NCI-H2171 treated with DMSO at 0.1 percent for 48 hours (cell line): ENCODE measurements around the gene ECI2.
"Not testable (repeated sequence)": the region's sequence is repeated elsewhere in the genome, so short reads cannot be mapped to it uniquely, and the experiment has no call there.

Source experiments
- DNase-seq: peaks from one replicate; lab custom pipeline; 2025; lab: John Stamatoyannopoulos, UW

Gene ECI2

DNA sequence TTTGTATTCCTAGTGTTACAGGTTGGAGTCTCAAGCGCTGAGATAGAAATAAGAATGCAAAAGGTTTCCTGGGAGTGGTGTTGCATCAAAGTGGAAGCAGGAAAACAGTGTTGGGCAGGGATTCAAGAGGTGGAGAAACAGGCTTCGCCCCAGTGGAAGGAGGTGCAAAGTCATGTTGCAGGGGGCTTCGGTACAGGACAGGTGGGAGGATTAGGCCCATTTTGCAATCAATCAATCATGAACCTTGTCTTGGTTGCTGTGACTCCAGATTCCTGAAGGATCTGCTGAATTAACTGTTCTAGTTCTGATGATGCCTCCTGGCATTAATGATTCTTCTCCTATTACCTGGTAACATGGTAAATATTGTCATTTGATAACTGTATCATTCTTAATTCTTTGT lies 34.1 kb downstream of the ECI2 start:
- no peak for DNase-seq

GRCh38 chr6:4100655-4101054 lies 34.7 kb downstream of the ECI2 start:
- no peak for DNase-seq

DNA sequence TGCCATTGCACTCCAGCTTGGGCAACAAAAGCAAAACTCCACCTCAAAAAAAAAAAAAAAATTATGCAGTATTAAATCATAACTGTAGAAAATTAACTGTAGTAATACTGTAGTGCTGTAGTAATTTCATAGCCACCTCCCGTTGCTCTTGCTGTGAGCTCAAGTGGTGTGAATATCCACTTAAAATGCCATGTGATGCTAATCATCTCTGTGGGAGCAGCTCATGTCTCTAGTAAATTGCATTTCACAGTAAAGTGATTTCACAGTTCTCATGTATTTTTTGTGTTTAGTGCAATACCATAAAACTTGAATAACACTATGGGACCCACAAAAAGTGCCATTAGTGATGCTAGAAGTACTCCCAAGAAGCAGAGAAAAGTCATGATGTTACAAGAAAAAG lies 42.1 kb downstream of the ECI2 start:
- DNase-seq: peak; percentile 48

- no peak for DNase-seq
These were observed 43.4 kb downstream of the ECI2 start for GRCh38 chr6:4091941-4092340.

DNA sequence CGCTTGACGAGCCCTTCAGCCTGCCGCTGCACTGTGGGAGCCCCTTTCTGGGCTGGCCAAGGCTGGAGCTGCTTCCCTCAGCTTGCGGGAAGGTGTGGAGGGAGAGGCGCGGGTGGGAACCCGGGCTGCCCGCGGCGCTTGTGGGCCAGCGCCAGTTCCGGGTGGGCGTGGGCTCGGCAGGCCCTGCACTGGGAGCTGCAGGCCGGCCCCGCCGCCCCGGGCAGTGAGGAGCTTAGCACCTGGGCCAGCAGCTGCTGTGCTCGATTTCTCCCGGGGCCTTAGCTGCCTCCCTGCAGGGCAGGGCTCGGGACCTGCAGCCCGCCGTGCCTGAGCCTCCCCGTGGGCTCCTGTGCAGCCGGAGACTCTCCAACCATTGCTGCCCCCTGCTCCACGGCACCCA lies 45.3 kb downstream of the ECI2 start:
- DNase-seq: not testable (repeated sequence)

GRCh38 chr6:4088704-4089103 lies 46.7 kb downstream of the ECI2 start:
- no peak for DNase-seq

- DNase-seq: no peak
These were observed 50.1 kb downstream of the ECI2 start for GRCh38 chr6:4085332-4085700.

- no peak for DNase-seq
These were observed 50.7 kb downstream of the ECI2 start for GRCh38 chr6:4084444-4085331.

GRCh38 chr6:4078691-4079471 lies 56.5 kb downstream of the ECI2 start, which contains the start of gene FAM217A:
FAM217A (minus strand) TSS chr6:4079137; CDS start chr6:4077414, 1,723 bp downstream.
- no peak for DNase-seq

GRCh38 chr6:4074478-4075235 lies 60.7 kb downstream of the ECI2 start:
- DNase-seq: peak; percentile 24

DNA sequence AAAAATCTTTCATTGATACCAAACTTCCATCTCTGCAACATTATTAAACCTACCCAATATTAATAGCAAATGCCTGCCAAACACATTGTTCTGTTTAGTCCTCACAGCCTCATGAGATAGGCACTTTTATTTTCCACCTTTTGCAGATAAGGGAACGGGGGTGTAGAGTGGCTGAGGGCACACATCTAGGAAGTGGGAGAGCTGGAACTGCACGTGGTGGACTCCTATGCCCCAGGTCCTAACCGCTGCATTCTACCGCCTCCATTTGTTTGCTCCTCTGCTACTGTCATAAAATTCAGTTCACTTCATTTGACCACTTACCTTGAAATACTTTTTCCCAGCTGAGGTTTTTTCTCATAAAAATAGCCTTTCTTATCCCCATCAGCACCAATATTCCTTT lies 64.0 kb downstream of the ECI2 start:
- DNase-seq: no peak

- no peak for DNase-seq
These were observed 66.2 kb downstream of the ECI2 start for GRCh38 chr6:4069199-4069598.

DNA sequence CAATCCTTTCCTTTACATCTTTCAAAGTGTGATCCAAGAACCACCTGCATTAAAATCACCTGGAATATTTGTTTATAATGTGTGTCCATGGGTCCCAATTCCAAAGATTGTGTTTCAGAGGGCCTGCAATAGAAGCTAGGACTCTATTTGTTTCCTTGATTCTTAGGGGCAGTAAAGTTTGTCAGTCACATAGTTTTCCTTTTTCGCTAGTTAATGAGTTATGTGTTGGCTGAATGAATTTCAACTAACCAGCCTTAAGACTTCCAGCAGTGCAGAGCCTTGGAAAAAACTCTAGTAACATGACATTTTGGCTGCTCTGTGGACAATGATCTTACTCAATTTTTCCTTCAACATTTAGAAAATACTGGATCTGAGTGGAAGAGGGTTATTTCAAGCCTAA lies 67.7 kb downstream of the ECI2 start:
- no peak for DNase-seq

DNA sequence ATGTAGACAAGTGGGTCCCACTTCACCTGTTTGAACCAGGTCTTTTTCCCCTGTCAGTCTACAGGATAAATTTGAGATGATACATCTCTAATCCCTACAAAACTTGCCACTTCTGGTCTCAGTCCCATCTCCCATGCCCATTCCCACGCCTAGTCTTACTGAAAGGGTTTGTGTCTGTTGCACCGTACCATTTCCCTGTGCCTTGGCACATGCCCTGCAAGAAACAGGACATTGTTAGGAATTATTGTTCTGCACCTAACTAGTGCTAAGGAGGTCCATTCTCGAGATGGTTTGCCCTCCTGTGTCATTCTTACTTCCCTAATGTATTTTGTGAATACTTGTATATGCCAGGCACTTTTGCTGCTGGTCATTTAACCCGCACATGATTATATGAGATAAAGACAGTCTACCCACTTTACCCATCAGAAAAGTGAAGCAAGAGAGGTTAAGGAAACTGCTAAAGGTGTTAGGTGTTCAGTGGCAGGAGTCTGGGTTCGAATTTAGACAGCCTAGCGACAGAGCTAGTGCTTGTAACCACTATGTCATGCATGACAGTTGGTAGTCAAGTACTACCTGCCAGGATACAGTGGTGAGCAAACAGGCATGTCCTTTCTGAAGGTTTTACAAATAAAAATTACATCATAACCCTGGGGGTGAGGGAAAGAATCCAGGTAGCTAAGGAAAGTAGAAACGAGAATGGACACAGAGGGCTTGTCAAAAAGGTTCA lies 69.2 kb downstream of the ECI2 start:
- DNase-seq: no peak
